GM19467 (cell line): ENCODE measurements around the gene ZNF280D.
"Not testable (repeated sequence)": the region's sequence is repeated elsewhere in the genome, so short reads cannot be mapped to it uniquely, and the experiment has no call there.

ENCODE experiments used
- ATAC-seq: cut with Tn5 transposase; IDR thresholded peaks from one replicate; pipeline ENCODE4 v1.9.1; 2021; ENCODE audit warnings: mild to moderate bottlenecking, moderate library complexity; ENCODE audit not compliant: unreplicated experiment

Gene ZNF280D

DNA sequence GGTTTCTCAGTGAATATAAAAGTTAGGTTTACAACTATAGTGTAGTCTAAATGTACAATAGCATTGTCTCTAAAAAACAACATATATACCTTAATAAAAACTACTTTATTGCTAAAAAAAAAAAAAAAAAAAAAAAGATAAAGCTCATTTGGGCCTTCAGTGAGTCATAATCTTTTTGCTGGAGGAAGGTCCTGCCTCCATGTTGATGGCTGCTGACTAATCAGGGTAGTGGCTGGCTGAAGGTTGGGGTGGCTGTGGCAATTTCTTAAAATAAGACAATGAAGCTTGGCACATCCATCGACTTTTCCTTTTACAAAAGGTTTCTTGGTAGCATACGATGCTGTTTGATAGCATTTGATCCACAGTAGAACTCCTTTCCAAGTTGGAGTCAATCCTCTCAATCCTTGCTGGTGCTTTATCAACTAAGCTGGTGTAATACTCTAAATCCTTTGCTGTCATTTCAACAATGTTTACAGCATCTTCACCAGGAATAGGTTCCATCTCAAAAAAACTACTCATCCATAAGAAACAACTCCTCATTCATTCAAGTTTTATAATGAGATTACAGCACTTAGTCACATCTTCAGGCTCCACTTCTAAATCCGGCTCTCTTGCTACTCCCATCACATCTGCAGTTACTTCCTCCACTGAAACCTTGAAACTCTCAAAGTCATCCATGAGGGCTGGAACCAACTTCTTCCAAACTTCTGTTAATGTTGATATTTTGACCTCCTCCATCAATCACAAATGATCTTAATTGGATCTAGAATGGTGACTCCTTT lies 13.3 kb downstream of the ZNF280D start:
- no peak for ATAC-seq

DNA sequence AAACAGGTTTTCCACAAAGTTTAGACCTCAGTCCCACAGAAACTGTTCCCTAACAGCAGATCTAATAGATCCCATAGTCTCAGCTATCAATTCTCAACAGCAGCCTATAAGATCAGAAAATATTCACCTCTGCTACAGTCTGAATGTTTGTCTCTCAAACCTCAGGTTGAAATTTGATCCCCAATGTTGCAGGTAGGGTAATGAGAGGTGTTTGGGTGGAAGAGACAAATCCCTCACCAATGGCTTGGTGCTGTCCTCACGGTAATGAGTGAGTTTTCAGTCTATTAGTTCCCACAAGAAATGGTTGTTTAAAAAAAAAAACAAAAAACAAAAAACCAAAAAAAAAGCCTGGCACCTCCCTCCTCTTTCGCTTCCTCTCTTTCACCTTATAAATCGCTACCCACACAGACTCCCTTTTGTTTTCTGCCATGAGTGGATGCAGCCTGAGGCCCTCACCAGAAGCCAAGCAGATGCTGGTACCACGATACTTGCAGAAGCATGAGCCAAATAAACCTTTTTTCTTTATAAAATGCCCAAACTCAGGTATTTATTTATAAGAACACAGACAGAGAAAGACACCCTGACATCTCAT lies 14.2 kb downstream of the ZNF280D start:
- no peak for ATAC-seq

DNA sequence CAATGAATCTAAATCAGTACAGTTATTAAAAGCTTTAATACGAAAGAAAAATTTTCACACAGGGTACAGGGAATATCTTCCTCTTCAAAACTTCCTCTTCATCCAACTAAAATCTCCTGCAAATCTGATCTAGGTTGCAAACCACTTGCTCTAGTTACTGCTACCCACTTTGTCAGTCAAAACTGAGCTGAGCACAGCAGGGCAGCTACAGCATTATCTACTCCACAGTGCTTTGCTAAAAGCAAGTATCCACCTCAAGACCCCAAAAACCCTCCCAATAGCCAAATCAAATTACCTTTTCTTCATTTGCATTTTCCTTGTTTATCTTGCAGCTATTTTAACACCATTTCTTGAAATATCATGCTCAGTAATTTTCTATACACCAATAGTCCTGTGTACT lies 14.7 kb downstream of the ZNF280D start:
- no peak for ATAC-seq

DNA sequence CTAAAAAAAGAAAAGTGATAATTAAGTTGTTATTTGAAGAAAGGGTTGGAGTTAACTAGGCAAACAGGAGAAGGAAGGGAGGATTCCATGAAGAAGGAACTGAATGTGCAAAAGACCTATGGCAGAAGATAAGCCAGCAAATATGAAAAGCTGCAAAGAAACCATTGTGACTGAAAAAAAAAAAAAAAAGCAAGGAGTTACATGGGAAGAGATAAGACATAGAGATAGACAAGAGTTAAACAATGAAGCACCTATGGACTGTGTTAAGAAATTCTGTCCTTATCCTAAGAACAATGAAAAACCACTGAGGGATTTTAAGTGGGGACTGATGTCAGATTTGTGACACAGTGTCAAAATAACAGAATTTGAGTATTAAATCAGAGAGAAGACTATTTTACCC lies 17.0 kb downstream of the ZNF280D start:
- ATAC-seq: no peak

DNA sequence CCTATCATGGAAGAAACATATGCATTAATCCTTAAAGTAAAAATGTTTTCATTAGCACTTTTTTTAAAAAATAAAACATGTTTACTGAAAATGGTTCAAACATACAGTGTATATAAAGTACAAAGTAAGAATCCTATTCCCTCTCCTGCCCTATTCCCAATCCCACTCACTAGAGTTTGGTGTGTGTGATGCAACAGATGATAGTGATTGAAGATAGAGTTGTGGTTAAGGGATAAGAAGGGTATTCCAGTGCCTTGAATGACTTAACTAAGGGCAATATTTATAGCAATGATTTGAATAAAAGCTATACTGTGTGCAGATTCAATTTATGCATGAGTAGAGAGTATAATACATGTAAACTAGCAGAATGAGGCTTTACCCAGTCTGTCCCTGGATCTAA lies 18.1 kb downstream of the ZNF280D start:
- no peak for ATAC-seq

DNA sequence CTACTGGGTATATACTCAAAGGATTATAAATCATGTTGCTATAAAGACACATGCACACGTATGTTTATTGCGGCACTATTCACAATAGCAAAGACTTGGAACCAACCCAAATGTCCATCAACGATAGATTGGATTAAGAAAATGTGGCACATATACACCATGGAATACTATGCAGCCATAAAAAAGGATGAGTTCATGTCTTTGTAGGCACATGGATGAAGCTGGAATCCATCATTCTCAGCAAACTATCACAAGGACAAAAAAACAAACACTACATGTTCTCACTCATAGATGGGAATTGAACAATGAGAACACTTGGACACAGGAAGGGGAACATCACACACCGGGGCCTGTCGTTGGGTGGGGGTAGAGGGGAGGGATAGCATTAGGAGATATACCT lies 23.8 kb downstream of the ZNF280D start:
- not testable (repeated sequence) for ATAC-seq

DNA sequence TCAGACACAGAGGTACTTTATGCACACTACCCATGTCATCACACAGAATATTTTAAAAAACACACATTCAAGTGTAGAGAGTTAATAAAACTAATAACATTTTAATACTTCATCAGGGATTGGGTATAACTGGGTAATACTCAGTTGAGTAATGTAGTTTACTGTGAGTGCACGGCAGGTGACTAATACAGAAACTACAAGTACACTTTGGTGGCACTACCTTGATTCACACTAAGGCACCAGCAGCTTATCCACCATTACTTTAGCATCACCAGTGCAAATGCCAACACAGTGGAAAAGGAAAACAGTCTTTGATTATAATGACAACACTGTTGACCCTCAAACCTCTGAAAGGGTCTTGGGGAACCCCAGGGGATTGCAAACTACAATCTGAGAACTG lies 33.6 kb downstream of the ZNF280D start:
- peak; percentile 54 for ATAC-seq

DNA sequence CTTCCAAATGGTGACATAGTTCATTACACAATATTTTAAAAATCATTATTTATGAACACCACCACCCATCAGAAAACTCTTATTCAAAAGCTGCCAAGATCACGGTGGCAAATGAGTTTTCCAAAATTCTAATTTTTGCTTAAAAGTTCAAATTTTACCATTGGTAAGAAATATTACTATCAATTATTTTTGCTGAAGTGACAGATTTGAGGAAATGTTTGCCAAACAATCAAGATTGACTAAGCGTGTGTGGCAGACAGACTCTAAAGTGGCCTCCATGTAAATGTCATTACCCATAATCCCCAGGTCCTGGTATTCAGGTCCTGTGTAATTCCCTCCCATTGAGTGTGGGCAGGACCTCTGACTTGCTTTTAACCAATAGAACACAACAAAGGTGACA lies 35.0 kb downstream of the ZNF280D start:
- ATAC-seq: no peak

DNA sequence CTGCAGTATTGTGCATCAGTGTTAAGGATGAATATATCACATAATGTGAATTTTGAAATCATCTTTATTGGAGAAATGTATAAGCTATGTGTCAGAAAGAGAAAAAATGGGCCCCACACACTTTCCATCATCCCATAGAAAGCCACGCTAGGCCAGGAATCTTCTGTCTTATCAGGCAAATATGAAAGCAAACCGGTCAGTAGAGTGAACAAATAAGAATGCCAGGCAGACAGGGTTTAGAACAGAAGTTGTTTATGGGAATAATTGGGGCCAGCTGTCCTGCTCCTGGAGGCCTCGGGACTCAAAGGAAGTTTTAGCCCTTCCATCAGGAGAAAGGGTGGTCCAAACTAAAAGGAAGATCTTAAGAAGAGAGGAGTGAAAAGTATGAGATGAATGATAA lies 39.5 kb downstream of the ZNF280D start:
- ATAC-seq: no peak

DNA sequence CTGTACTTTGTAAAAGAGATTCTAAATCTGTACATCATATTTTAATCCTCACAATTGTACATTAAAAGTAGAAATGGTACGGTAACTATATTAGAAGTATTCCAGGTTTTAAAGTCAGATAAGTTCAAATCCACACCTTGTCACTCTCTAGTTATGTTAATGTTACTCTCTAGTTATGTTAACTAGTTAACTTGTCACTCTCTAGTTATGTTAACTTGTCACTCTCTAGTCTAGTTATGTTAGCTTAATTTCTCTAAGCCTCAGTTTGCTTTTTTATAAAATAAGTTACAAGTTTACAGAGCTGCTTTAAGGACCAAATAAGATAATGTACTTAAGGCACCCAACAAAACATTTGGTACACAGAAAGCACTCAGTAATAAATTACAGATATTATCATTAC lies 42.6 kb downstream of the ZNF280D start:
- ATAC-seq: no peak

DNA sequence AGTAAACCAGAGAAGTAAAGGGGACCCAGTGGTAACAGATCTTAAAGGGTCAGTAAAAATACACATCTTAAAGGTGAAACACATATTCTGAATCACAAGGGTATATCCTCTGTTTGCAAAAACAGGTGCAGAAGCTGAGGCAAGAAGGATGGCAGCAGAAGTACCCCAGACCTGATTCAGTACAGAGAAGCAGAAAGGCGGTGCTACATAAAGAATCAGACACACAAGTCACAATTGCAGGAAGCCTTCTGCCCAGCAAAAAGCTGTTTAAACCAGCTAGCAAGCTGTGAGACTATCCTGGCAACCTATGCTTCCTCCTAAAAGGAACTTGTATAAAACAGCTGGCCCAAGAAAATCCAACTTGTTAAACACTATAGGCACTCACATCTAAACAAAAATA lies 49.4 kb downstream of the ZNF280D start:
- no peak for ATAC-seq

DNA sequence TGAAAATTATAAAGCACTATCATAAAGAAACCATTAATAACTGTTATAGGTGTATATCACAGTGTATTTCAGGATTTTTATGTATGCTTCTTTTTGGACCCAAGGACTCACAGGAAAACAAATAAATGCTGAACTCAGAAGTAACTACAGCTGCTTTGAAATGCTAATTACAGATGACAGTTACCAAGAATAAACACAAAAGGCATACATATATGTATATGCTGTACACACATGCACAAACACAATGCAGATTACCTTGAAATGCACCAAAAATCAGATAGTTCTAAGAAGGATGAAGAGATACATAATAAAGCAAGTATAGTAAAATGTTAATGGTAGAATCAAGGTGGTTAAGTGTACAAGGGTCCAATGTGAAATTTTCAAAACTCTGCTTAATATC lies 52.2 kb downstream of the ZNF280D start:
- ATAC-seq: no peak

DNA sequence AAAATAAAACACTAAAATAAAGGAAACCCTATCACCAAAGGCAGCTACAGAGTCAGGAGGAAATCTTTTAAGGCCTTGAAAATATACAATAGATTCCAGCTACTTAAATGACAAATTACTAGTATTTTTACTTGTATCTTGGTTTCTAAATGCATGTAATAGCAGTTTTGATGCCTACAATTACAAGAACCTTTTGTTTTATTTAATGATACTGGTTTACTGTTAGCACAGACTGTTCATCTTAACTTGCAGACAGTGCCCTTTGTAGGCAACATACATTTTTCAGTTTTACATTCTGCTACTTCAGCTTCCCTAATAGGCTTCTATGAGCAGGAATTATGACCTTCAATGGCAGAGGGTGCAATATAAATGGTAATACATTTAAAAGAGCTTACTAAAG lies 54.1 kb downstream of the ZNF280D start:
- no peak for ATAC-seq

DNA sequence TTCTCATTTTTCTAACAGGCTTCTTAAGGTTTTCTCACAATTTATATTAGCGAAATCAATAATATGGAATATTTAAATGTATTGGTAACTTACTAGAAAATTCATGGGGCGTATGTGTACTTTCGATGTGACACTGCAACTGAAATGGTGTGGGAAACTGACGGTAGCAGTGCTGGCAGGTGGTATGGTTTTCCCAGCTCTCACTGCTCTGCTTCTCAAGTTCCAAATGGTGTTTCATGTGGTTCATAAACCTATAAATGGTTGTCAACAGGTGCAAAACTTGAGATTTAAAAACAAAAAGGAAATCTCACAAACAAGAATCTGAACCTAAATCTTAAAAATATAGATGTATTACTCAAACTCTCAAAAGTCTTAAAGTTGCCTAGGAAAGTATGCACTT lies 54.7 kb downstream of the ZNF280D start:
- ATAC-seq: no peak

DNA sequence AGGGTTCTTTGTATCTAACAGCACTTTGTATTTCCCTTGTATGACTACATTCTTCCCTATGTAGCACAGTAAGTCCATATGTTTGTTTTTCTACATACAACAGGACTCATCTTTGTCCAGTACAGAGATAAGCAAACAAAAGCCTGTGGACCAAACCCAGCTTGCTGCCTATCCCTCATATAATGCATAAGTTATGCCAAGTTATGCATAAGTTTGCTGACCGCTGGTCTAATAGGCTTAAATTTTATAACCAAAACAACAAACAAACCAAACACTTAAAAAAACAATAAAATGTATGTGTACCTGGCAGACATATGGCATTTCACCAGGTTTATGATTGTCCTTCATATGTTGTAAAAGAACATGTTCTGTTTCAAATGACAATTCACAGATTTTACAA lies 56.0 kb downstream of the ZNF280D start:
- ATAC-seq: no peak

DNA sequence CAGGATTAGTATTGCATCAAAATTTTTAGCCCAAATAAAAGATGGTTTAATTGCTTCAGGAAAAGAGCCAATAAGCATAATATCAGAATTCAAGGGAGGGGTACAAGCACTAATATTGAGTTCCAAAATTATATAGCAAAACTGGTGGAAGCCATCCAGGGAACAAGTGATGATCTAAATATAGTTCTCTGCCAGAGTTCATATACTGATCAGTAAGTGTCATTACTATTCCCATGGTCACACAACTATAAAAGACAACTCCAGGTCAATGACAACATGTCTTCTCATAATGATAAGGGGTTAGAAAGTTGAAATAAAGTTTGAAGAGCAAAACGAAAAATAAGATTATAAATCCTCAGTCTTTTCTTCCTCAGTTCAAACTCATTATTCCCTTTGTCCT lies 57.4 kb downstream of the ZNF280D start:
- ATAC-seq: no peak

DNA sequence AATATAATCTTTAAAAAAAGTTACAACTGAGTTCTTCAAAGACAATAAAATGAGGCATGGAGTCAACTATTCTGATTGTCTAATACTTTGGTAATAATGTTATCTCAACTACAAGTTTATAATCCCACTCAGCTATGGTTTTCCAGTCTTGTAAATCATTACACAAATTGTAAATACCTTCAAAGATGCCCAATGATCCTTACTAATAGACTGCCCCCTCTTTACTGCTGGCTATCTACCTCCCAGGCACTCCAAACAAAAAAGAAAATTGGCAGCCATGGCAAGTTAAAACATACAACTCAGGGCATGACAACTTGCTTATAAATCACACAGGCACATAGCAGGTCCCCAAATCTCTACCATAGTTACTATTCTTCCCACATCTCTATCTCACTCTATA lies 58.5 kb downstream of the ZNF280D start:
- no peak for ATAC-seq

DNA sequence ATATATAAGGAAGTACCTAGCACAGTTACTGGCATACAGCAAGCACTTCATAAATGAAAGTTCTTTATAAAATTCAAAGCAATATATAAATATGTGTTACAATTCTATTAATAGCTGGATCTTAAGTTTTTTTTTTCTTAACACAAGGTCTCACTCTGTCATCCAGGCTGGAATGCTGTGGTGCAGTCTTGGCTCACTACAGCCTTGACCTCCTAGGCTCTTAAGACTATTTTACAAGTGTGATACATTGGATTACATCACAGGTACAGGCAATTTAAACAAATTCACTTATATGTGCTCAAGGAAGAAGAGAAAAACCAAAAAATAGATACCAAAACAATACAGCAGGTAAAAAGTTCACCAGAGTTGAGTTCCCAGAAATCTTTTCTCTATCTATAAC lies 60.6 kb downstream of the ZNF280D start:
- ATAC-seq: no peak

DNA sequence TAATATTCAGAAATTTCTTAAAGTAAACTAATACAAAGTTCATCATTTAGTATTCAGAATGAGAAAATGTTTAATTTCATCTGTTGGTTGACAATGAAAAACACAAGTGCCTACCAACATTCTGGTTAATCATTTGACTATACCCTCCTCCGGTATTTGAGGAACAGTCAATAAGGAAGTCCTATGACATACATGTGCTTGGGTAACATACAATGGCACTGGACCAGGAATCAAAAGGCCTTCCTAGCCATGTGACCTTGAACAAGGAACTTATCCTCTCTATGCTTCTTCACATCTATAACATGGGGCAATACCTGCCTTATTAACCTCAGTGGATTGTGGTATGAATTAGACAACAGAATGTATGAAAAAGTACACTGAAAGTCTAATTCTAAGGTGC lies 65.8 kb downstream of the ZNF280D start:
- ATAC-seq: no peak

DNA sequence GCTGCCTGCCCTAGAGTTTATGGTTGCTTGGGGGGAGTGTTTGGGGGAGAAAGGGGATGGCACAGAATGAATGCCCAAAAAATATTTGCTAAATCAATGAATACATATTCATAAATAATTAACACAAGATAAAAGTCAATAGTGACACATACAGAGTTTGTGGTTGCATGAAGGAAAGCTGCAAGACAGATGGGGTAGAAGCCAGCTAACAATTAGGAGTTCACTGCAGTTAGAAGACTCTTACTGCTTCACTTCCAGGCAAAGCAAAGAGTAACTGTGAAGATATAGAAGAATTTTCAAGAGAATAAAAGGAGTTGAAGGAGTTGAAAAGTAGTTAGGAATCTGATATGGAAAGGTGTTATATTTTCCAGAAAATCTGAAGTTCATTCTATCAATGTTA lies 72.4 kb downstream of the ZNF280D start:
- ATAC-seq: no peak

DNA sequence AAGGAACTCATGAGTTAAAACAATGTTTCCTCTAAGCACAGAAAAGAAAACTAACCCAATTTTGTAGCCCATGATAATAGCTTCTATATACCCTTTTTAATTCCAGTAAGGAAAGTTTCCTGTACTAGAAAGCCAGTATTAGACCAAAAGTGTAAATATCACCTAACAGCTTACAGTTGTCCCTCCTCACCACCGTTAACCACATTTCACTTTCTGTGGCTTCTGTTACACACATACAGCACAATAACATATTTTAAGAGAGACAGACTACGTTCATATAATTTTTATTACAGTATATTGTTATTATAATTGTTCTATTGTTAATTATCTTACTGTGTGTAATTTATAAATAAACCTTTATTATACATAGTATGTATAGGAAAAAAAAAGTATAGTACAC lies 74.1 kb downstream of the ZNF280D start:
- no peak for ATAC-seq

DNA sequence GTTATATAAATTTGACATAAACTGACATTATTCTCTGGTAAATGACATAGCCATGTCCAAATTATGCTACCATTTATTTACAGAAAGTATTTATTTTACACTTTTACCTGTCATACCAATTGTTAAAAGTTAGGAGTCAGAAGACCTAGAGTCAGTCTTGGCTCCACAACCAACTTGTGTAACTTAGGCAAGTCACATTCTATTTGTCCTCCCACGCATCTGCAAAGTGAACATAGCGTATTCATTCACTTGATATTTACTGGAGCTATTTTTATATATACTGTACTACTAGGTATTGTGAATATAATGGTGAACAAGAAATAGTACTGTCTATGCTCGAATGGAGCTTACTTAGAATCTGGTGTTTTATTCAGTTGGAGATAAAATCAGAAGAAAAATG lies 78.7 kb downstream of the ZNF280D start:
- ATAC-seq: no peak

DNA sequence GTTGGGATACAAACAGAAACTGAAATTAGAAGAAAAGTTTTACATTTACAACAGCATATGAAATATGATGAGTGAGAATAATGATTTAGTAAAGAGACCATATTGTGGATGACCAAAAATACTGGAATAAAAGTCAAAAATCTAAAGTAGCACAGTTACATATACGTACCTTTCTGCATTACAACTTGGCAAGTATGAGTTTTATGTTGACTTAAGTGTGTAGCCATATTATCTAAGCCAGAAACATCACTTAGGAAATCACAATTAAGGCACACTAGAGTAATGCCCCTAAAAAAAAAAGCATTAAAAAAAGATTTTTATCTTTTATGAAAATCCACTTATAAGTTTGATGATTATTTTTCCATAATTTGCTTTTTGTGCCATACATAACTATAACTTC lies 79.1 kb downstream of the ZNF280D start:
- no peak for ATAC-seq
